A673 (cell line): ENCODE results near the gene BSDC1.

Source experiments
- CTCF ChIP-seq: fragments of 300-800, 200-600 bp; sonication (generic); conservative IDR thresholded peaks from 2 replicates; pipeline ENCODE4 v1.5.1; 2017; ENCODE audit warnings: low read depth, mild to moderate bottlenecking, antibody characterized with exemption, low read length, moderate library complexity, mixed read lengths
- EZH2 ChIP-seq: fragments of 200-600 bp; sonication (generic); IDR thresholded peaks from 2 replicates; pipeline ENCODE4 v1.6.1; 2017; ENCODE audit warnings: borderline replicate concordance, low read depth, mild to moderate bottlenecking, mixed read lengths, antibody characterized with exemption, low read length; ENCODE audit not compliant: poor library complexity, severe bottlenecking

GRCh38 chr1:32345289-32345827, 48.9 kb downstream of the BSDC1 start:
- TF ChIP-seq CTCF (no peak), EZH2 (no peak)
